GM18861 (cell line): ENCODE data around the gene KCNJ11.

Experiments used
- ATAC-seq: cut with Tn5 transposase; IDR thresholded peaks from one replicate; pipeline ENCODE4 v1.9.1; 2021; ENCODE audit not compliant: unreplicated experiment

Gene KCNJ11

DNA sequence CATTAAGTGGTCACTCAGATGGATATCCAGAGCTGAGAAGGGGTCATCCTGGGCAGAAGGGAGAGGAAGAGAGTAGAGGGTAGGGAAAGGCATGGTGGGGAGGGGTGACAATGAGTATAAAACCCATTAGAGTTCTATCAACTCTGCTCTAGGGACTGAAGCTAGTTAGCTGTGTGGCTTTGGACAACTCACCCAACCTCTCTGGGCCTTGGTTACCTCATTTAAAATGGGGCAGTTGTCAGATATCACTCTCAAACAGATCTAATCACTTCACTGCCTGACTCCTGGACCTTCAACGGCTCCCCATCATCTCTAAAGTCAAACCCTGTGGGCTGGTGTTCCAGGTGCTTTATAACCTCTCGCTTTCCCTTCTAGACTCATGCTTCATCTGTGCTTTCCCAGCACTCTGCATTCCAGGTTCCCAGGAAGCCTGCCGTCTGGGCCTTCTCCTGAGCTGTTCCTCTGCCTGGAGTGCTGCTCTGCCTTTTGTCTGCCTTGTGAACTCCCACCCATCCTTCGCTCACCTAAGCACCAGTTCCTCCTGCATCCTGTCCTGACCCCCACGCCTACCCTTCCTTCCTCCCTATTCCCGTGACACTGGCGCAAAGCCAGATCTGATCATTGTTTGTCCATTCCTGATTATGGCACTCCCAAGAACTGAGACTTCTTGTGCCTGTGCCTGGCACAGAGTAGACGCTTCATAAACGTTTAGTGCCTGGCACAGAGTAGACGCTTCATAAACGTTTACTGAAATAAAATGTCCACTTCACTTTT lies 22.3 kb upstream of the KCNJ11 start:
- ATAC-seq = no peak

DNA sequence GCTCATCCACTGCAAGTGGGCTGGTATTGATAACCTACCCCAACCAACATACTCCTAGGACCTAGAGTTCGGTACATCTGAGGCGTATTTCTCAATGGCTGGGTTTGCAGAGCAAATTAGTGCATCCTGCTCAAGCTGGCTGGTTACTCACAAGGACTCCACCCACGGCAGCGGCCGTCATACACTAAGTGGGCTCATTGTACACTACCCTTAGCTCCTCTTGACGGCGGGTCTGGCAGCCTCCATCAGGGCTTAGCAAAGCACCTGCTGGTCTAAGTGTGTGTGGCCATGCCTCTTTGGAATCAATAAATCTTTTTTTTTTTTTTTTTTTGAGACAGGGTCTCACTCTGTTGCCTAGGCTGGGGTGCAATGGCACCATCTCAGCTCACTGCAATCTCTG lies 20.2 kb upstream of the KCNJ11 start:
- no peak for ATAC-seq

DNA sequence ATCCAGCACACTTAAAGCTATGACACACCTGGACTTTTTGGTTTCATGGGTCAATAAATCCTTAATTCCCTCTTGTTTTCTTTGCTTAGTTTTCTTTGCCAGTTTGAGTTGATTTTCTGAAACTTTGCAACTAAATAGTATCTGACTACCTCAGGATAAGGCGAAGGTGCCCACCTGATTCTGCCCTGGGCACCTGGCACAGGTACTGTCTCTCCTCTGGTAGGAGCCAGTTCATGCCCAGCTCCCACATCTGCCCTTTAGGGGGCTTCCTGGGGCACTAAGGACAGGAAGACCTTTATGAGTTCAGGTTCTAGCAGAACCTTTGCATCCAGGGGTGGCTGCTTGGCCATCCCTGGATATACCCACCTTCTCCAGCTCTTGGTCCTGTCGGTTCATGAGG lies 19.6 kb upstream of the KCNJ11 start:
- no peak for ATAC-seq

DNA sequence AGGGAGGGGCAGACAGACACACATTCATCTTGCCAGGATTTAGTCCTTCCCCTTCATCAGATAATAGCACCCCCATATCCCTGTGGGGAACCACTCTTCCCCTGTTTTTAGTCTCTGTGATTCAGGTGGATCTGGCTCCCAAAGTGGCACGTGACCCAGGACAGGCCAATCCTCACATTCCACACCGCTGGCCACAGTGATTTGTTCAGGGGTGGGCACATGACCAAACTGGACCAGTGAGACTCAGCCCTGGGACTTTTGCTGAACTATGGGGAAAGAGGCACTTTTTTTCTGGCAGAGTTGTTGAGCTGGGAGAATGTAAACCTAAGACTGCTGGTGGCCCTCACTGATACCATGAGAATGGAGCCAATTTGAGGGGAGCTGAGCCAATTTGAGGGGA lies 19.1 kb upstream of the KCNJ11 start:
- no peak for ATAC-seq

DNA sequence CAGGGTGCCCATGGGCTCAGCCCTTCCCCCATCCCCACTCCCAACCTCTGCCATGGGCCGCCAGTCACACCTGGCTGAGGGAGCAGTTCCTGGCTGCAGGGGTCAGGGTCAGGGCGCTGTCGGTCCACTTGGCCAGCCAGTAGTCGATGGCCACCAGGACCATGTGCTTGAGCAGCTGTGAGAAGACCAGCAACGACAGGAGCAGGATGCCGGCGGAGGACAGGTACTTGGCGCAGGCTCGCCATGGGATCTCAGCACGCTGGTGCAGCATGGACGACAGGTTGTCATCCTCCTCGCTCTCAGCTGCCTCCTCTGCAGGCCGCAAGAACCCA lies 18.3 kb upstream of the KCNJ11 start:
- ATAC-seq = no peak

DNA sequence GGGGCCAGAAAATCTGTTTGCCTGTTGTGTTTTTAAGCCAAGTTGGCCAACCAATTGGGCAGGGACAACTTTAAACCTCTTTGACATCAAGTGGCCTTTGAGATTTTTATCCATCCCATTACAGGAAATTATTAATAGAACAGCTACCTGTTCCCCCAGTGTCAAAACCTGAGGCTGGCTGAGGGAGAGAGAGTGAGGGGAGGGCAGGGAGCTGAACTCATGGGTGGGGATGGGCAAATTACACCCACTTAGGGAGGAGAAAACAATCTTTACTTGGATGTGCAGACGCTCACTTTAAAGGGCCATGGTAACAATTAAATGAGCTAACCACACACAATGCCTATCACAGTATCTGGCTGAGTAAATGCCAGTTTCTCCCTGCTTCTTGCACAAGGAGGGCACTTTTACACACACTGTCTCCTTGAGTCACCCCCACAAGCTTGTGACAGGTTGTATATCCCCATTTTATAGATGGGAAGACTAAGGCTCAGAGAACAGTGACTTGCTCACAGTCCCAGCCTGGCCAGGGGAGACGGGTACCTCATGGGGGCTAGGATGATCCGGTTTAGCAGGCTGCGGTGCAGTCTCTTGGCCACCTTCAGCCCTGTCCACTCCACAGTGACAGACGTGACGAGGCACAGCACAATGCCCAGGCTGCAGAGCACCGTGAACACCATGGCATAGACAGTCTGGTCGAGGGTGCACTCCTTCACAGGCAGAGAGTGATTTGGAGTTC lies 17.8 kb upstream of the KCNJ11 start:
- no peak for ATAC-seq

DNA sequence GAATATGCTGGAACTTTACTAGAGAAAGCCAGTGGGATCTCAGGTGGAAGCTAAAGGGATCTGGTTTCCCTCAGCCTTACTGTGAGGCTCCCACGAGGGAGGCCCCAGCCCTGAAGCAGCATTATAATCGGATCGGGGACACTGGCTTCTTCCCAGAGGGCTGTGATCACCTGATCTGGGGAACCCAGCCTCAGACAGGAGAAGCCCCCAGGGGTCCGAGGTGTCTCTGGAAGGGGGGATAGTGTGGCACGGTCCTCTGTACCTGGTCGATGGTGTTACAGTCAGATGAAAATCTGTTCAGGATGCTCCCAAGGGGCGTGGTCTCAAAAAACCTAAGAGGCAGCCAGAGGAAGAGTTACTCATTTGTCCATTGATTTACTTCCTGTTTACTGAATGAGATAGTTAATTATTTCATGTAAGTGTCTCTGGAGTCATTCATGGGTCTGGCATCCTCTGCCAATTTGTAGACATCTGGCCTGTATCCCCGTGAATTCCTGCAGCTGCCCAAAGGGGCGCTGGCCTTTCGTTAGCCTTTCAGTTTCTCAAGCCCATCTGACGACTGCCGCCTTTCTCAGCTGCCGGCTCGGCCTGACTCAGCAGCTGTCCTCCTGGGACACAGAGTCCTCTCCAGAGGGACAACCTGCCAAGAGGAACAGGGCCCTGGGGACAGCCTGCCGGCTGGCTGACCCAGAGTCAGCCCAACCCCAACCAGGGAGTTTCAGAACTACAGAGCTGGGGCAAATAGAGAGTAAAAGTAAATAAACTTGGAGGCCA lies 17.0 kb upstream of the KCNJ11 start:
- ATAC-seq = peak; percentile 47

DNA sequence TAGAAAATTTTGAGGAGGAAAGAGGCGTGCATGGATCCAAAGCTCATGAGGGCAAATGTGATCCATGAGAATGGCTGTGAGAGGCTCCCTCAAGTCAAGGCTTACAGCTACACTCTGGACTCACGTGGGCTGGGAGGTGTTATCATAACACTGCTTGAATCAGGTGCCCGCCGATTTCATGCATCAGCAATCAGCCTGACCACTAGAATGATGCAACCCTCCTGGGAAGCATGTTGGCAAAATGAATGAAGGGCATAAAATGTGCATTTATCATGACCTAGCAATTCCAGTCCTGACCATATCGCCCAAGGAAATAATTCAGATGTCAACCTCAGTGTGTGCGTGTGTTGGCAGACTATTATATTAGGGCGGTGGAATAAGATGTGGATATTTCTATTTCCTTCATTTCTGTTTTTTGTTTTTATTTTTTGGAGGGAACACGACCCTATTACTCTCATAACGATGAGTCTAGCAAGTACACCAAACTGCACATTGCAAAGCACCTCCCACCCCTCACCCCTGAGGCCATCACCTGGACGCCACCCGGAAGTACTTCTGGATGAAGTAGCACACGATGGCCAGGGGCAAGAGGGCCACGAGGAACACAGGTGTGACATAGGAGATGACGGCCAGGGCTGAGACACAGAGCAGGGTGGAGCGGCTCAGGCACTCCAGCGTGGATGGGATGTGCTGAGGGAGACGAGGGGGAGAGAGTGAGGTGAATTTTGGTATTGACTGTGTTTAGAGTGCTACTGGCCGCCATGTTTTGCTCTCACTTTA lies 15.7 kb upstream of the KCNJ11 start:
- no peak for ATAC-seq

DNA sequence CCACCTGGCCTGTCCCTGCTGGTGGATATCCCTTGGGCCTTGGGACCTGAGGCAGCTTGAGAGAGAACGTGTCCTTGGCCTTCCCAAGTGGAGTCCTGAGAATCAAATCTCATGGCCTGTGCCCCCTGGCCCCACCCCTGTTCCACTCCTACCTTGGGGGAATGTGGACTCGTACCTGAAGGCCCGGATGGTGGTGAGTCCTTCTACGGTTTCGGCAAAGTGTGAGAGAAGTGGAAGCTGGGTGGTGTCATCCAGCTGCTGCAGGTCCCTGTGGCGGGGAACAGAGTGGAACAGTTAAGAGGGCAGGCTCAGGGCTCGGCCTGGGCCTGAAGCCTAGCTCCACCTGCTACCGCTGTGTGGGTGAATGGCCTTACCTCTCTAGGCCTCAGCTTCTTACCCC lies 14.0 kb upstream of the KCNJ11 start:
- no peak for ATAC-seq

DNA sequence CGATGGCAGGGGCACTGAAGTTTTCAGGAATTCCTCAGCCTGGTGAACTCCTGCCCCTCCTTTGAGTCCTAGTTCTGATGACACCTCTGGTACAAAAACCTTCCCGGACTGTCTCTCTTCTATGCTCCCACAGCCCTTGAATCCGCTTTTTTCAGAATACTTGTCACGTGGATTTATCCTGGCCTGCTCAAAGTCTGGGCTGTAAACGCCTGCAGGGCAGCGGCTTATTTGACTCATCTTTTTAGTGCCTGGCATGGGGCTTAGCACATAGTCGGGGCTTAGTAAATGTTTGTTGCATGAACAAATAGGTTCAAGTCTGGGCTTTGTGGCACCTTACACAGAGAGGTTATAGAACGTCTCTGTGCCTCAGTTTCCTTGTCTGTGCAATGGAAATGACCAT lies 13.4 kb upstream of the KCNJ11 start:
- no peak for ATAC-seq

DNA sequence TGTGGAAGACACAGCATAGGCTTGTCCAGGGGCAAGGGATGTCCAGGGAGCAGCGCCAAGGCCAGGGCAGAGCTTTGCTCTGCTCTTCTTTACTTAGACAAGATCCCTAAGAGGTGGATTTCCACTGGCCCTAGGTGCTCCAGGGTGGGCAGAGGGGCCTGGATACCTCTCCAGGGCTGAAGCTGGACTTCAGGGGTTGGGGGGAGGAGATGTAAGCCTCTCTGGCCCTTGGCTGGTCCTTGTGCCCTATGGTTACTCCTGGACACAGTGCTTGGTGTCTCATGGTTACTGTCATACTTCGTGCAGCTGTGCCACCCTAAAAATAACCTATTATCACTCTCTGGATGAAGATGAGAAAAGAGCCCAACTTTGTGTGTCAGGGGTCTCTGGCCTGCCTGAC lies 12.9 kb upstream of the KCNJ11 start:
- ATAC-seq = no peak

DNA sequence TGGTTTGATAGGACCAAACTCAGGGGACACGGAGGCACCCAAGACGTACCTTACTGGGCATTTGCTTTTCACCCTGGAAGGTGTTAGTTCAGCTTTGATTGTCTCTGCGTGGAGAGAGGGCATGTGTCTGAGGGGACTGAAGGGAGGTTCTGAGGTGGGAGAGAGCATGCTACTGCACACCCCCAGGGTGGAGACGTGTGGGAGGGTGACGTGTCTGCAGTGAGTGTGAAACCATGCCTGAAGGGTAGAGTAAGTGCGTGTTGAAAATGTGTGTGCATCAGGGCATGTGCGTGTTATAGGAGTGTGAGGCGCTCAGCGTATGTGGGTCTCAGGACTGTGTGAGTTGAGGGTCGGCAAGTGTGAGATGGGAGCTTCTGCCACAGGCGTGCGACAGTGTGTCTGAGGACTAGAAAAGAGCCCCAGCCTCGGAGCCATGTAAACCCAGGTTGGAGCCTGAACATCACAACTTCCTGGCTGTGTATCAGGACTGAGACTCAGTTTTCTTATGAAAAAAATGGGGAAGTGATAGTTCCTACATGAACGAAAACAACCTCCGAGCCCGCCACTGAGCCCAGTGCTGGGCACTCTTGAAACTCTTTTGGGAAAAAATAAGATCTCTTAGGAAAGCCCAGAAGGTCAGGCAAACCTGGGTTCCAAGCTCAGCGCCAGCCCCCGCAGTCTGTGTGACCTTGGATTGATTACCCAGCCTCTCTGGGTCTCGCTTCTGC lies 11.8 kb upstream of the KCNJ11 start:
- ATAC-seq = no peak

DNA sequence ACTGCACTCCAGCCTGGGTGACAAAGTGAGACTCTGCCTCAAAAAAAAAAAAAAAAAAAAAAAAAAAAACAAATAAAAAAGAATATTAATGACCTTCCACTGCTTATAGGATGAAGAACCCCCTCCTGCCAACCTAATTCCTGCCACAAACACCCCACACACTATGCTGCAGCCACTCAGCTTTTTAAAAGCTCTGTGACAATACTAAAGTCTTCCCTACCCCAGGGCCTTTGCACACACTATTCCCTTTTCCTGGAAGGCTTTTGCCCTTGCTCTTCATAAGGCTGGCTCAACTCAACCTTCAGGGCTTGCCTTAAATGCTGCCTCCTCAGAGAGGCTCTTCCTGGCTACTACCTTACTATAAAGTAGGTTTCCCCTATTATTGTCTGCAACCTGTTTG lies 10.8 kb upstream of the KCNJ11 start:
- ATAC-seq = no peak

DNA sequence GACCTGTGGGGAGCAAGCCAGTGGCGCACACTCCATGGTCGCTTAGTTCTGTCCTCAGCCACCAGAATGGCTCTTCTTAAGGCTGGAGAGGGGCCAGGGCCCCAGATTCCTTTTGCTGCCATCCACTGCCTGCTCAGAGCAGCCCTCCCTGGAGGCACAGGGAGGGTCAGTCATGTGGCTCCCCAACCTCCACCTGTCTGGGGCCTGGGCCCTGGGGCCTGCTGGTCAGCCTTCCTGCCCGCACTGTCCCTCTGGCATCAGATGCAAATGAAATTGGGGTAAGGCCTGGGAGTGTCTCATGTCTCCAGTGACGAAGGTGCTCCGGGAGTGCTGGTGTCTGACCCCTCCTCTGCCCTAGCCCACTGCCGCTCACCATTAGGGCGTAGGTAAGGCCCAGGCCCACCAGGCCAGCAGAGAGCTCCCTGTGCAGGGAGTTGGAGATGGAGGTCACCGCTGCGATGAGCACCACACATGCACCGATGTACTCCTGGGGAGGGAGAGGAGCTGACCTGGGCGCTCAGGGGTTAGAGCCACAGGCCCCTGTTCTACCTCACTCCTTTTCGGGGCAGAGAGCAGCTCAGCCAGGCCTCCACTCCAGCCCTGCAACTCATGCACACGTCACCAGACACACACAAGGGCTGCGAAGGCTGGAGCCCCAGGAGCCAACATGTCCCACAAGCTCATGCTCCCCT lies 9.0 kb upstream of the KCNJ11 start:
- no peak for ATAC-seq

DNA sequence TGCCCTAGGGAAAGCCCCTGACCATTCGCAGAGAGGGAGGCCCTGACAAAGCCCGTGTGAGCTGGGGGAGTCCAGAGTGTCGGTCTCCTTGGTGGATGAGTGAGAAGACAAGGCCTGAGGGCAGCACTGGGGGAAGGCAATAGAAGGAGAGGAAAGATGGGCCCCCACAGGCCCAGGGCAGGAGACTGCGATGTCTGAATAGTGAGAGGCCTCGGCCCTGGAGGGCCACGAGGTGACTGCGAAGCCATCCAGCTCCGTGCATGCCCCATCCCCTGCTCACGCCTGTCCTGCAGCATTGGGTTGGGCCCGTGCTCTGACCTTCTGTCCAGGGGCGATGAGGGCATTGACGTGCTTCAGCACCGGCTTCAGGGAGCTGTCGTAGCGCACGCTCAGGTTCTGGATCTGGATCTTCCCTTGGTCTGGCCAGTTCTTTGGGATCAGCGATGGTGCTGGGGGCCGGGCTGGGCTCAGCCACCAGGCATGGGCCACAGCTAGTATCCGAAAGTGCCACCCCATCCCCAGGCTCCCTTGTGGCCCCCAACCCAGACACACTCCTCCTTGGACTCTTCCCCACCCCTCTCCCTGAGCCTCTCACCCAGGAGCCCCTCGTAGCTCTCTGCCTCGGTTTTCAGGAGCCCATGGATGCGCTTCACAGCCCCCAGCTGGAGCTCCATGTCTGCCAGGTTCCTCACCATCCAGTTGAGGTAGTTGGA lies 8.3 kb upstream of the KCNJ11 start:
- no peak for ATAC-seq

DNA sequence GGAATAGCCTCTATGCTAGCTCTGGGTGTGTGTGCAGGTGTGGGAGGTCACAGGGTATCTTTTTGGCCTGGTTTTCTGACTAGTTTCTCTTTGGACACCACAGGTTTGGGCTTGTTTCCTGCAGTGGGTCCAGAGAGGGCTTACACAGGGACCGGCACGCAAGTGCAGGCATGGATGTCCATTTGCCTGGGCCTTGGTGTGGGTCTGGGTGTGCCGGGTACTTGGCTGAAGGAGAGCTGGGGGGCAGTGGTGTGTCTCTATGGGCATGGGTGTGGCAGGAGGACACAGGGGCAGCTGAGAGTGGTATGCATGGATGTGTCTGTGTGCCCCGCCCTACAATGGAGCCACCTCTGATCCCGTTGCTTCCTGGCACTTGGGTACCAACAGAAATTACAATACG lies 7.5 kb upstream of the KCNJ11 start:
- no peak for ATAC-seq

DNA sequence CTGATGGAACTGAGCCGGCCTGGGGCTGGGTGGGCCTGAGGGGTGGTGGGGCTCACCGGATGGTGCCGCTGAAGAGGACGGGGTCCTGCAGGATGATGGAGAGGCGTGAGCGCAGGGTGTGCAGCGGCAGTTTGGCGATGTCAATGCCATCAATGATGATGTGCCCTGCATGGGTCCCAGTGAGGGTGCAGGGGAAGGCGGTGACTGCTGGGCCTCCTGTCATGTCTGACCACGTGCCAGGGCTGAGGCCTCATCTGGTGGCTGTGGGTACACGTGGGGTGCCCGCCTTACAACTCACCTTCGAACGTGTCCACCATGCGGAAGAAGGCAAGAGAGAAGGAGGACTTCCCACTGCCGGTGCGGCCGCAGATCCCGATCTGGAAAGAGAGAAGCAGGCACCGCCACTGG lies 7.1 kb upstream of the KCNJ11 start:
- no peak for ATAC-seq

DNA sequence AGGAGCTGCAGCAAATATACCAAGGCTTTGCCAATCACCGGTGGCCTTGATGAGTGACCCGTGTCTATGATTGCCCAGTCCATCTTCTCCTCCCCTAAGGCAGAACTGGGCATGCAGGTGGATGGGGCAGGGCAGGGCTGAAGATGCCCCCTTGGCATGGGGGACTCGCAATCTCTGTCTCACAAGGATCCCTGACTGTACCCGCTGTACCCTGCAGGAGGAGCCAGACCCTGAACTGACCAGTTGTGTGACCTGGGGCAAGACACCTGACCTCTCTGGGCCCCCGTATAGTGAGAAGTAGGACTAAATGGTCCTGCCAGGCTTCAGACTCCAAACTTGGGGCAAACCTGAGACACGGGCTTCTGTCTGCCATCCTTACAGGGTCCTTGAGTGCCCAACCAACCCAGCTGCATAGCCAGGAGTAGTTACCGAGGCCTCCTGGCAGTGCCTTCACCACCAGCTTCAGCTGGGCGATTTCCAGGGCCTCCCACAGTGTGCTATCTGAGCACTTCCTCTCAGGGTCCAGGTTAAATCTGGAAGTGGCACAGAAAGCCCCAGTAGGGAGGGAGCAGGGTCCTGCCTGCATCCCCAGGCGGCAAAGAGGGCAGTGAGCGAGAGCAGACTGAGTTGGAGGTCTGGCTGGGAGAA lies 6.4 kb upstream of the KCNJ11 start:
- no peak for ATAC-seq

DNA sequence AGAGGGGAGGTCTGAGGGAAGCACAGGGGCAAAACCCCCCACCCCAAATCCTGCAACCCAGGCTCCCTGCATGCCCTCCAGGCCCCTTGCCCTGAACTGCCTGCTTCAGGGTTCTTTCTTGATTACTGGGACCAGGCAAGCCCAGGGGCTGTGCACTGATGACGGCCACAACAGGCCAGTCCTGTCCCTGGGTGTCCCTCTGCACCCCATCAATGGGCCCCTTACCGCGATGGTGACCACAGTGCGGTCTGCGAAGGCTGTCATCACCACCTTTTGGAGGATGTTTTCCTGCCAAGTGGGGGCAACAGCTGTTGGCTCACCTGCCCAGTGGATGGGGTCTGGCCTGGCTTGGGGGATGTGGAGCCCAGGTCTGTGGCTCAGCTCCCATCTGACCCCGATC lies 5.0 kb upstream of the KCNJ11 start:
- no peak for ATAC-seq
